CD4-positive, alpha-beta T cell treated with Interleukin-10 for 1 hour (primary cell): ENCODE measurements around the gene PDE10A.
"Not testable (repeated sequence)": the region's sequence is repeated elsewhere in the genome, so short reads cannot be mapped to it uniquely, and the experiment has no call there.

ENCODE experiments used
- DNase-seq: peaks from one replicate; pipeline ENCODE4 v3.0.0-alpha.2; 2020

The PDE10A gene

DNA sequence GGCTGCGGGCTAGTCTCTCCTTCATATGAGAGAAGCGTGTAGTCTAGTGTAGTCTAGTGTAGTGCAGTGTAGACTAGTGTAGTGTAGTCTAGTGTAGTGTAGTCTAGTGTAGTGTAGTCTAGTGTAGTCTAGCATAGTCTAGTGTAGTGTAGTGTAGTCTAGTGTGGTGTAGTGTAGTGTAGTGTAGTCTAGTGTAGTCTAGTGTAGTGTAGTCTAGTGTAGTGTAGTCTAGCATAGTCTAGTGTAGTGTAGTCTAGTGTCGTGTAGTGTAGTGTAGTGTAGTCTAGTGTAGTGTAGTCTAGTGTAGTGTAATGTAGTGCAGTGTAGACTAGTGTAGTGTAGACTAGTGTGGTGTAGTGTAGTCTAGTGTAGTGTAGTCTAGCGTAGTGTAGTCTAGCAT is 44.1 kb downstream of the PDE10A start:
- not testable (repeated sequence) for DNase-seq

DNA sequence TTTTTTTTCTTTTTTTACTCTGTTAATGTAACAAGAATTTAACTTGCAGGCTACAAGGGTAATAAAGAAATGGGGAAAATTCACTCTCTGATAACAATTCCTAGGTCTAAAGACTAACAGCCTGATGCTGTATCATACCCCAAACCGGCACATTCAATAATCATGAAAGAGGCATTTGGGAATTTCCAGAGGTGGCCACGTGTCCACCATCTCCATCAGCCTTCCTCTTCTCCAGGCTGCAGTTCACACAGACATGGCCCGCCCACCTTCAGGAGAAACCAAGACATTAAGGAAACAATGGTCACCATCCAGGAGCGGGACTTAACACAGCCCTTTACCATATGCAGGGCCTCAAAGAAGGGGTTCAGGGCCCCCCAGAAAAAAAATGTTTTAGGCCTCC is 44.8 kb downstream of the PDE10A start:
- DNase-seq: no peak

DNA sequence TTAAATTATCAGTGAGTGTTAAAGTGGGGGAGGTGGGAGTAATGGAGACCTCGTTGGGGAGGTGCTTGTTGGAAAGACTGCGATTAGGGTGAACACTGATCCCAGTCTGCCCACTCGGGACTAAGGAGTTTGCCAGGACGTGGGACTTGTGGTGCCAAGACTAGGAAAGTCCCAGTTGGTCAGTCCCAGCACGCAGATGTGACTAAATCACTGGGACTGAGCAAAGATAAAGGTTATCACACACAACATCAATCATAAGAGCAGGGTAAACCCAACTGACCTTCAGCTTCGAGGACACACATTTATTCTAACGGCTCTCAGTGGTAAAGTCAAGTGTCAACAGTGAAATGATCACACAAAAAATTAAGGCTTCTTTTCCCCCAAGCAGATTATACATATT is 45.5 kb downstream of the PDE10A start:
- no peak for DNase-seq

DNA sequence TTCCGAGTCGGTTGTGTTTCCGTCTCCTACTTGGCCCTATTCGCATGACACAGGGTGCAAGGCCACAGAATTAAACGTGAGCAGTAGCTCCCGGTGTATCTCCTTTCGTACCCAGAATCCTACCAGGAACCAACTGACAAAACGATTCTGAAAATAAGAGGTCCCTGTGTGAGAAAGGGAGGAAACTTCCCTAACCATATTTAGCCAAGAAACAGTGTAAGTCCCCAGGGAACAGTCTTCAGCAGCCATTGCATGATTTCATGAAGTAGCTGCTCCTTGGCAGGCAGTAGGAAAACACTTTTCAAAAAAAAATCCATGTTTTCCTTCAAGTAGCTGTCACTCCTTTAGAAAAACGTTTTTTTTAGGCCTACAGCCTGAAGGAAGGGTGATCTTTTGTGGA is 46.9 kb downstream of the PDE10A start:
- no peak for DNase-seq

DNA sequence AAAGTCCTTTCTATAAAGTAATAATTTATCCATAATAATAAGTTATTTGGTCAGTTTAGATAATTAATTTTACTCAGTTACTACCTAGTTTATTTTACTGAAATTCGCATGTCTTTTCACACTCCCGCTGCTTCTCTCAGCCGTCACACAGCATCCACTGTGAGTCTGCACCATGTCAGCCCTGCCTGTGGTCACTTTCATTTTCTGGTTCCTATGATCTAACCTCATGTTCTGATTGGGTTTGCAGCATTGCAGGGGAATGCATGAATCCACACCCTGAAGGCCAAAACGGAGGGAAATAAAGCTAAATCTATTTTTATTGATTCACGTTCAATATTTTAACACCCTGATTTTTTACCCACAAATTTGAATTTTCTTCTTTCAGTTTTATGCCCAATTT is 47.4 kb downstream of the PDE10A start:
- no peak for DNase-seq

DNA sequence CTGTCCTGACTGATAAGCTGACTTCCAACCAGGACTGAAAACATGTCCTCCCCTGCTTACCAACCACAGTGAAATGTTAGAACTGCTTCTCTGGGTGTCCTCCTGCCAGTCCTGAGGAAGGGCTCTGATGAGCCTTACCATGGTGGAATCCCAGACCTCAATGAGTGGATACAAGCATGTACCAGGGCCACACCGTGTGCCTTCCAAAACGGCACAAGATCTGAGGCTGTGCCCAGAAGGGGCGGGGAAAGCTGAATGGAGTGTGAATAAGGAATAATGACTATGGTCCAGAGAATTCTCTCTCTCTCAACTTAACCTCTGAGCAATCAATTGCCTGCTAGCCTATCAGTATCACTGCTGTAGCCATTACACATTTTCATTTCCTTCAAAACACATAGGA is 51.7 kb downstream of the PDE10A start:
- DNase-seq: no peak

DNA sequence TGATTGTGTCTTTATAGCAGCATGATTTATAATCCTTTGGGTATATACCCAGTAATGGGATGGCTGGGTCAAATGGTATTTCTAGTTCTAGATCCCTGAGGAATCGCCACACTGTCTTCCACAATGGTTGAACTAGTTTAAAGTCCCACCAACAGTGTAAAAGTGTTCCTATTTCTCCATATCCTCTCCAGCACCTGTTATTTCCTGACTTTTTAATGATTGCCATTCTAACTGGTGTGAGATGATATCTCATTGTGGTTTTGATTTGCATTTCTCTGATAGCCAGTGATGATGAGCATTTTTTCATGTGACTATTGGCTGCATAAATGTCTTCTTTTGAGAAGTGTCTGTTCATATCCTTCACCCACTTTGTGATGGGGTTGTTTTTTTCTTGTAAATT is 54.5 kb downstream of the PDE10A start:
- not testable (repeated sequence) for DNase-seq

DNA sequence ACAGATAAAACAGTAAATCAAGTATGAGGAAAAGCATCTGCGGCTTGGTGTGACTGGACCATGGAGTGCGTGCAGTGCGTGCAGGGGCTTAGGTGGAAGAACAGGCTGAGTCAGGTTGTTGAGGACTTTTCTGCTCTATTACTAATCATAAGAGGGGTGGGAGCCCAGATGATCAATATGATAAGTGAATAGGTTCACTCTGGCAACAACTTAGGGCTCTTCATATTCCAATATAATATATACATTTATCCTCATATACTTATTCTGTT is 56.4 kb downstream of the PDE10A start:
- DNase-seq: no peak

DNA sequence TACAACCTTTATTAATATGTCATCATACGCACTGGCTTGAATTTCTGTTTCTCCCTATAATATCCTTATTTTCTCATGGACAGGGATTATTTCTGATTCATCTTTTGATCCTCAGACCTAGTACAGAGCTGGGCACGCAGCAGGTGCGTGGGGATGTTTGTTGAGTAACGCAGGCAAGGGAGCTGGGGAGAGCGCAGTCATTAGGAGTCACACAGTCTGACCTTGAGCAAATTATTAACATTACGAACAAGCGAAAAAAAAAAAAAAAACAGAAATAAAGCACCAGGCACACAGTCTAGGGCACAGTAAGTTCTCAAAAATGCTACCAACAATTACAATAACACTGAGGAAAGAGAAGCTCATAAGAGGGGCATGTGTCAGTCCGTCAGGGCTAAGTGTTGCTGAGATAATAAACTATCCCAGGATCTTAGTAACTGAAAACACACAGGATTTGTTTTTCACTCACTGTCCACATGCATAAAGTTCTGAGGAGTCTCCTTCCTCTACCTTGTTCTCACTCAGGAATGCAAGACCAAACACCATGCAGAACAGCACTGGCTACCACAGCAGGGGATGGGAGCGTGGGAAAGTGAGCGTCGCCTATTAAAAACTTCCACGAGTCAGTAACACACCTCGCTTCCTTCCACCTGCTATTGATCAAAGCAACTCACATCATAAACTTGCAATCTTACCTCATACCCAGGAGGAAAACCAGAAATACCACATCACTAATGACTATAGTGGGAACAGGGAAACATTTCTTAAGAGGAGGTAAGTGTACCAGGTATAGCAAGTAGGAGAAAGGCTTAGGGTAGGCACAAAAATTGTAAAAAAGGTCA is 56.9 kb downstream of the PDE10A start:
- no peak for DNase-seq

DNA sequence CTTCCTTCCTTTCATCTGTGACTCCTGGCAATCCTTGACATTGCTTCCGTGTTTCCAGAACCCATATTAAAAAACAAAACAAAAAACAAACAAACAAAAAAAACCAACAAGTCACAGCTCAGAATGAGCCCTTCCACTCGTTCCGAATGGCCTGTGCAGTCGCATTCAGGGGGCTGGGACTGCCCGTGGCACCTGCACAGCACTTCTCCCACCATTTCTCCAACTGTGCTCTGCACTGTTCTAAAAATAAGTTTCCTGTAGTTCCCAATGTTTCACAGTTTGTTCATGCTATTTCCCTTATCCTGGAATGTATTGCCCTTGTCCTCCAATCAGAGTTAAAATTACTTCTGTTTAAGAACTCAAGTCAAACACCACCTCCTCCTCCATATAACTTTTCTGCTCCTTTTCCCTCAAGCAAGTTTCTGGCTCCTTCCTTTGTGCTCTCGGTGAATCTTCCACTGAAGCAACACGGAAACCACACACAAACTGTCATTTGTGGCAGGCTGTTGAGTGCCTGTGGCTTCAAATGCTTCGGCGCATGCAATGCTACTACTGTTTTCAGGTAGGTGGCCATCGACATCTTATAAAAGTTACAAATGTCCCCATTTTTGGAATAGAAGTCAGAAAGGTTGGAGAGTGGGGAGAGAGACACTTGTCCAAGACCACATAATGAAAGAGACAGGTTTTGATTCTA is 57.7 kb downstream of the PDE10A start:
- DNase-seq: no peak

DNA sequence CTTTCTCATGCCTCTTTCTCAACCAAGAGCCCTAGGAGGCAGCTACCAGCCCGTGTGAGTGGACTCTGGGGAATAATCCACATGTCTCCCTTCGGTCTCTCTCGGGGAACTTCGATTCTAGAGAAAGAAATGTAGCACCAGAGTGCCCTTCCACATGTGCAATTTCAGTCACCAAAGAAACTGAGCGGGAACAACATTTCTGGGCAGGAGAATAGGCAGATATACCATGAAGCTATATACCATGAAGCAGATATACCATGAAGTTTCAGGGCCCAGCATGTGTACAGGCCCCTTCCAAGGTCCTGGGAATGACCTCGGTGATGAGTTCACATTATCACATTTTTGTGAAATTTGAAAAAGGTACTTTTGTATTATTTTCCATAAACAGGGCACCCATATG is 60.8 kb downstream of the PDE10A start:
- no peak for DNase-seq

DNA sequence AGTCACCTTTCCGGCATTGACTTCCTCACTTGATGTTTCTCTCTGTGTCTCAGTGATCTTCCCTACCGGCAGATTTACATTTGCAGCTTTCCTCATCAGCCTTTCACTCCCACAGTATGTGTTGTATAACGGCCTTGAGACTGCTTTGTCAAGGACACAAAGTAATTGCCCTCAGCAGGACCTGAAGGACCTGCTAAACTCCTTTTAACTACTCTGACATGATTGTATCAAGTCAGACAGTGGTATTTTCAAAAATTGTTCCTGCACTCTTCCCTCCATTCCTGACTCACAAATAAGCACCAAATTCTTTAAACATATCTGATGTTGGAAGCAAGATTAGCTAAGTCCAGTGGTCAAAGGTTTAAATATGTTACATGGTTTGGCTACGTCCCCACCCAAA is 62.4 kb downstream of the PDE10A start:
- no peak for DNase-seq

DNA sequence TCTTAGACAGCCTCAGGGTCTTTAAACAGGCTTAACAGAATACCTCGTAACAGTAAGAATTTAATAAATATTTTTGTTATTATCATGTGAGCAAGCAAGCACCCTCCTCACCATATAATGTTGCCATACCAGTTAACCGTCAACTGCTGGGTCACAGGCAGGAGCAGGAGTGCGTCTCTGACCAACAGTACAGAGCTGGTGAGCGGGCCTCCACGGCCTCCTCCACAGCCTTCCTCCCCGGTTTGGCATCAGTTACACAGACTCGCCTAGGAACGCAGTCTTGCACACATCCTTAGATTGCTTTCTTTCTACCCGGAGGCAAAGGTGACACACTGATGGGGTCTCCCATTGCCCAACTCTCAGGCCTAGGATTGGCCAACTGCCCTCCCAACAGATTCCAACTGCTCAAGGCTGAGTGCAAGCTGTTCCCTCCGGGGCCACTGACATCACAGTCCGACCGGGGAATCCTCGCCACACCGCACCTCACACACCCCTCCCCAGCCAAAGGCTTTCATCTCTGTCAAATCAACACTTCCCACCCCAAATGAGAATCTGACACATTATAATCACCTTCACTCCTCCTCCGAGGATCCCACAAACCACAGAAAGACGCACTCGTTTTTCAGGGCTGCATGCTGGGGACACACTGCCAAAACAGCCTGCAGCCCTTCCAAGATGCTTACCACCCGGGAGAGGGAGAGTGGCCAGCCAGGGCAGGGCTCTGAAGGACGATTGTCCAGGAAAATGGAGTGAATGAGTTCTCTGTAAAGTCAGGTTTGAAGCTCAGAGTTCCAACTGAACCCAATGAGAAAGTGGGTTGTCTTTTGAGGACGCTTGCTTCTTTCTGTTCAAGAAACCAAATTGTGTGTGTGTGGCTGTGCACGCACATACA is 63.2 kb downstream of the PDE10A start:
- no peak for DNase-seq

DNA sequence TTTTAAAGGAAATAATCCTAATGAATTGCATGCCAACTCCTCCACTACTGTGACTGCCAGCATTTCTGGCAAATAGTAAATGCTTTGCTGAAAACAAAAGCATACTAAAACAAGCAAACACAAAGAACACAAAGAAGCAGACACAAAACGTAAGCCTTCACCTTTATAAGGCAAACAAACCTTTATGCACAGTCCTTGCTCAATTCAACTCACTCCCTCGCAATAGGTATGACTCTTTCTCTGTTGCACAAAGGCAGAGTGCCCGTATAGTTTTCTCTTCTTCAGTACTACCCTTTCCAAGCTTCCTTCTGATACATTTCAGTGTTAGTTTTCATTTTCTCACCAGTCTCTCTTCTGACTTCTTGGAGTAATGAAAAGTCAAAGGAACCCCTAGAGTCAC is 63.9 kb downstream of the PDE10A start:
- no peak for DNase-seq

DNA sequence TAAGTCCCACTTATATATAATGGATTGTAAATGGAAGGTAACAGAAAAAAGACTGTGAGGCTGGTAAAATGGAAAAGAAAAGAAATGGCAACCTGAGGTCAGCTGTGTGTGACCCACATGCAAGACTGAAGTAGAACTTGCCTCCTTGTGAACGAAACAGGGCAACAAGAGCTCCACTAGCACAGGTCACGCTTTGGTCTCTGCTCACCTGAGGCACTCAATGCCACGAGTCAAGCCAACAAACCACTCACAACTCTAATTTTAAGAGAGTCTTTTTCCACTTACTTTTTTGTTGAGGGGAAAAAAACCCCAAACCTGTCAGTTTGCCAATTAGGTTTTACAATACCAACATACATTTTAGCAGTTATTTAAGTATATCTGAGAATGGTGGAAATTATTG is 65.2 kb downstream of the PDE10A start:
- no peak for DNase-seq

DNA sequence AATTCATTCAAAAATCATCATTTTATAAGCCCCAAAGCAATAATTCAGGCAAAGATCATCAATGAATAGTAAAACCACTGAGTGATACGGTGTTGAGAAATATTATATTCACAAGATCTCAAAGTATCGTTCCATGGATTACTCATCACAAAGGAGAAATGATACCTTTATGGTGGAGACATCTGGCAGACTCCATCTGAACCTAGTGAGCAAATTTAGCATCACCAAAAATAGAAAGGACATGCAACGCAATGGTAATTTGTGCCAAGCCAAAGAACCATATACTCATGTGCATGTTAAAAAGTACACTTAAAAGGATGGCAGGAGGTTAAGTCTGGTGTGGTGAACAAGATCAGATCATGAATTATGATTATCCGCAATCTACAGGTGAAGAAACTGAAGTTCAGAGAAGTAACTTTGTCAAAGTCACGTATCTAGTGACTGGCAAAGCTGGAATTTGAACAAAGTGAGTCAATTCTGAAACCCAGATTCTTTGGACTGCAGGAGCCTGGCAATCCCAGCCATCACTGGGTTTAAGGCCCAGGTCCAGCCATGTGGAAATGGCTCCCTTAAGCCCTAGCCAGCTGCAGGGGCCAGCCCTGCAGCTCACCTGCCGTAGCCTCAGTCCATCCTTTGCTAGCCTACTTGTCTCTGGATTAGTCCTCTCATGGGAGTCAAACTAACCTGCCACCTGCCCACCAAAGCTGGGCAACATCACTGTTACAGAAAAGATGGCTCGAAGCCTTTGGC is 68.3 kb downstream of the PDE10A start:
- DNase-seq: no peak

DNA sequence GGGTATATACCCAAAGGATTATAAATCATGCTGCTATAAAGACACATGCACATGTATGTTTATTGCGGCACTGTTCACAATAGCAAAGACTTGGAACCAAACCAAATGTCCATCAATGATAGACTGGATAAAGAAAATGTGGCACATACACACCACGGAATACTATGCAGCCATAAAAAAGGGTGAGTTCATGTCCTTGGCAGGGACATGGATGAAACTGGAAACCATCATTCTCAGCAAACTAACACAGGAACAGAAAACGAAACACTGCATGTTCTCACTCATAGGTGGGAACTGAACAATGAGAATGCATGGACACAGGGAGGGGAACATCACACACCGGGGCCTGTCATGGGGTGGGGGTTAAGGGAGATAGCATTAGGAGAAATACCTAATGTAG is 70.1 kb downstream of the PDE10A start:
- not testable (repeated sequence) for DNase-seq

DNA sequence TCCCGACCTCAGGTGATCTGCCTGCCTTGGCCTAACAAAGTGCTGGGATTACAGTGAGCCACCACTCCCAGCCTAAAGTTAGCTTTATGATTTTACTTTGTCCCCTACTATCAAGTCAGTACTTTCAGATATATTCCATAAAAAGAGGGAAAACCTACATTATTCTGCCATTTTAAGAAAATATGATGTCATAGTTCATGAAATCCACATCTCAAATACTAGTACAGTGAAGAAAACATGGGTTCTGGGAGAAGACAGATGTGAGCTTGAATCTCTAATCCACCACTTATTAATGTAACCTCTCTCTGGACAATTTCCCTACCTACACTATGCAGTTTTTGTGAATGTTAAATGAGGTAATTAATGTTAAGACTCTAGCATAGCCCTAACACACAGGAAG is 74.5 kb downstream of the PDE10A start:
- no peak for DNase-seq

DNA sequence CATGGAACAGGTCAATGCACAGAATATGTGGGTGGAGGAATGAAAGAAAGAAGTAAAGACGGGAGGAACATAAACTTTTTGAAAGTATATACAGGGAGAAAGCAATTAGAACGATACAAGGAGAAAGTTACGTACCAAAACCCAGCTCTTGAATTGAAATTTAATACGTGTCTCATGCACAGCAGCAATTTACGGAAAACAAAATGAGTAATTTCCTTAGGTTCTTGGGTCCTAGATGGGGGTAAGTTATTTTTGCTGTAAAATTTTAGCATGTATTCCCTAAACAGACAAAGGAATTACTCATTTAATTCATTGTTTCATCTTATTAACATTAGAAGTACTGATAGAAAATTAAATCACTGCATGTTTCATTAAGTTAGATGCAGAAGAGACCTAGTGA is 75.8 kb downstream of the PDE10A start:
- DNase-seq: no peak

DNA sequence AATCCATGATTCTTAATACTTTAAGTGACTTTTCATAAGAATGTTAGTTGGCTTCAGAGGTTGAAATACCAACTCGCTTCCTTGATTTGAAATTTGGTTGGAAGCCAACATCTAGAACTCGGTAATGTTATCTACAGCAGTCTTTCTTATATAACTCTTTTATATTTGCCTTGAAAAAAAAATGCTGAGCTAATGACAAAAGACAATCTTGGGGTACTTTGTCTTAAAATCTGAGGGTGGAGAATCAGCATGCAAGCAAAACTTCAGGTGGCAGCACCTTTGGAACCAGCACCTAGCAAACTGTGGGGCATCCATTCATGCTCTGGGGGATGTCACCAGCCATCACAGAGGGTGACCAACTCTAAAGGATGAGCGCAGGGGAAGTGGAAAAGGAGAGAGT is 76.3 kb downstream of the PDE10A start:
- no peak for DNase-seq

DNA sequence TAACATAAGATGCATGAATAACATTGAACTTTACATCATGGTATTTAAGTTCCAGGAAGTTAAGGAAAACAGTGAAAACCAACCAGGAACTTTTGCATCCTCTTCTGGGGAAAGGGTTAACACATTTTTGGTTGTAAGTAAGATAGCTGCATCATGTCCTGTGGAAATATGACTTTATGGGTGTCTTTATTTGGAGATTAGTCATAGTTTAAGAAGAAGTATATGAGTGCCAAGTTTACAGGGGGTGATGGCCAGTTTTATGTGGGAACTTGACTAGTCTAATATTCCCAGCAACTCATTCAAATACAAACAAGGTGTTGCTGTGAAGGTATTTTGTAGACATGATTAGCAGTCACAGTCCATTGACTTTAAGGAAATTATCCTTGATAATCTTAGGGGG is 78.0 kb downstream of the PDE10A start:
- DNase-seq: no peak

DNA sequence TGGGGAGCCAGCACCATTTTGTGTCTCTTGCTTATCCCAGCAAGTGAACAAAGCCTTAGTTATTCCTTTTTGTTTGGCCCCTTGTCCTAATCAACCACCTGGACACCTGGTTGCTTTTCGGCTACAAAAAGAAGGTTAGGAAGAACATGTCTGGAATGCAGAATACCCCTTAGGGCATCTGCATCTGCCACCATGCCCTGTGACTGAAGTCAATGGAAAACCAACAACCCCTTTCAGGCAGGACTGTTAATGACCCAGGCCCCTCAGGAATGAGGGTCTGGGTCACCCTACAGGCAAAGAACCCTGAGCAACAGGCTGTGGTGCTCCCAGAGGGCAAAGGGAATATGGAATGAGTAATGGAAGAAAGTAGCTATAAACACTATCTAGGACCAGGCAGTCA is 78.5 kb downstream of the PDE10A start:
- no peak for DNase-seq

DNA sequence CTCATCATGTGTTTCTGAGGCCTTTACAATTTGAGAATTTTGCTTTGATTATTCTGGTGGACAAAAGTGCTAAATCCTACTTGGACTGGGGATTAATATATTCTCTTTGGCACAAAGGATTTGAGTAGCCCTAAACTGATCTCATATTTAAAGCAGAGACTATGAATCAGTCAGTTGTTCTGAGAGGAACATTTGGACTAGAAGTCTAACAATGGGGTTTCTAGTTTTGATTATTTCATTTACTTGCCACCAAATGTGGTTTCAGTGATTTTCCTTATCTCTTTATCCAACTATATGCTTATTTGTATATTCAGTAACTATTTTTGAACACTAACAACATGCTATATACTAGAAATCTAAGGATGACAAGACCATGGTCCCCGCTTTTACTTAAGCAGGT is 81.4 kb downstream of the PDE10A start:
- DNase-seq: no peak
